T-helper 17 cell (primary cell): ENCODE results near the gene SLC12A9. TPM values are rescaled to one million over a fixed set of nuclear protein-coding genes. Genes with fewer than 3 reads are reported as not detected.

ENCODE experiments used
- ATAC-seq: fragments of 150-1000 bp; cut with Tn5 transposase; 2 replicates; pipeline ENCODE4 v1.10.0; 2021; ENCODE audit warnings: mild to moderate bottlenecking, moderate library complexity
- DNase-seq, 3 donors: peaks; one replicate each; pipeline versions ENCODE4 v3.0.0 to v3.0.0-alpha.2; 2020 to 2021
- H3K9me3 ChIP-seq: one replicate; pipeline ENCODE4 v1.7.0; 2013; ENCODE audit warnings: low read length, mild to moderate bottlenecking; ENCODE audit not compliant: control insufficient read depth, poor library complexity, severe bottlenecking
- H3K27ac Mint-ChIP-seq: one replicate; pipeline ENCODE4 v1.8.0; 2022; ENCODE audit warnings: mild to moderate bottlenecking, moderate library complexity, mixed read lengths
- H3K27me3 Mint-ChIP-seq: one replicate; pipeline ENCODE4 v1.8.0; 2022; ENCODE audit warnings: mixed read lengths
- H3K36me3 Mint-ChIP-seq: one replicate; pipeline ENCODE4 v1.8.0; 2022; ENCODE audit warnings: low read depth, mixed read lengths
- H3K4me1 Mint-ChIP-seq: one replicate; pipeline ENCODE4 v1.8.0; 2022; ENCODE audit warnings: mild to moderate bottlenecking, mixed read lengths
- H3K4me3 Mint-ChIP-seq: one replicate; pipeline ENCODE4 v1.8.0; 2022; ENCODE audit warnings: mild to moderate bottlenecking, moderate library complexity, mixed read lengths
- total RNA-seq, 4 donors: library from RNA in 2 of 4; stranded (reverse) in 2 of 4; gene quantifications; one replicate each; pipeline ENCODE4 v1.2.3 and lab custom pipeline; 2022 to 2026

The SLC12A9 gene
- total RNA-seq, 2 donors from 2014 or later, result 43.9 to 50.9 TPM

DNA sequence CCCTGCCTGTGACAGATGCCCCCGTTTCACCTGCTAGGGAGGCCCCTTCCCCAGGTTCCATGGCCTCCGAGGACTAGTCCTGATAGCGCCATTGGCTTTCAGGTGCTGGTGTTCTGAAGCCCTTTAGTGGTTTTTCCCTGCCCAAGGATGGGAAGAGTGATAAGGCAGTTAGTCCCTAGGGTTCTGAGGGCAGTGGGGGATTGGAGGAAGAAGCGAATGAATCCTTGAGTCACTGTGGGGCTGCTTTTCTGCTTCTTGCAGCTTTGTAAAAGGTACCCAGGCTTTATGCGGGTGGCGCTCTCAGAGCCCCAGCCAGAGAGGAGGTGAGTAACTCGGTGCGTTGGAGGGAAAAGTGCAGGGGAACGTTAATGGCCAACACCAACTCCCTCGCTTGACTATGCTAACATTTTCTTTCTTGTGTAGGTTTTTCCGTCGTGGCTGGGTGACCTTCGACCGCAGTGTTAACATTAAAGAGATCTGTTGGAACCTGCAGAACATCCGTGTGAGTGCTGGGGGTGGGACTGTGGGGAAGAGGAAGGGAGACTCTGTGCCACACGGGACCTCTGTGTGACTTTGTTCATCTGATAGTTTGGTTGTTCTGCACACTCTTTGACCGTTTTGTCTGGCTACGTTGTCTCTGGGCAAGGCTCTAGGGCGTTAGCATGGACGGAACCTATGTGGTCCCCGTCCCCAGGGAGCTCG is 33.1 kb downstream of the SLC12A9 start:
- peak overlapping the region; percentile 43 for H3K4me3 Mint-ChIP-seq
- ATAC-seq (no peak), DNase-seq (no peak)
- peaks cover 24% of the 10 kb centered on the region for H3K36me3 Mint-ChIP-seq
- no peaks in the 10 kb centered on the region for H3K27me3 Mint-ChIP-seq
- peaks cover 44% of the 10 kb centered on the region for H3K4me1 Mint-ChIP-seq
- no peak overlapping the region for H3K27ac Mint-ChIP-seq
- no peaks in the 10 kb centered on the region for H3K9me3 ChIP-seq

DNA sequence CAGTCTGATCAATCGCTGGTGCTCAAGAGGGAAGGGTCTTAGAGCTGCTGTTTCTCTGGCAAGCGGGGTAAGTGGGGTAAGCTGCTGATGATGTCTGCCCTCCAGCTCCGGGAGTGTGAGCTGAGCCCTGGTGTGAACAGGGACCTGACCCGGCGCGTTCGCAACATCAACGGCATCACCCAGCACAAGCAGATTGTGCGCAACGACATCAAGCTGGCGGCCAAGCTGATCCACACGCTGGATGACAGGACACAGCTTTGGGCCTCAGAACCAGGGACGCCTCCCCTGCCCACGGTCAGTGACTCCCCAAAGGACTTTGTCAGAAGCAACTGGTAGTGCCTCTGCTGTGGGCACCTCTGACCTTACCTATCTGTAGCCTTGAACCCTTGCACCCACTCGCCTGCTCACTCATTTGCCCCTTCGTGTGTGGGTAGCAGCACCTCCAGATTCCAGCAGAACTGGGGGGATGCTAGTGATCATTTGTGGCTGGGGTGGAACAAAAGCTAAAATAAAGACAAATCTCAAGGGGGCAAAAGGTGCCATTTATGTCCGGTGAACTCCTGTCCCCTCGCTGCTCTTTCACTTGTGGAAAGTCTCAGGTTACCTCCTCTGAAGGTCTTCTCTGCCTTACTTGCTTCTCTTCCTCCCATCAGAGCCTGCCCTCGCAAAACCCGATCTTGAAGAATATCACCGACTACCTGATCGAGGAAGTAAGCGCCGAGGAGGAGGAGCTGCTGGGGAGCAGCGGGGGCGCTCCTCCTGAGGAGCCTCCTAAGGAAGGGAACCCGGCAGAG is 33.8 kb downstream of the SLC12A9 start:
- peaks cover 4% of the 10 kb centered on the region for H3K27me3 Mint-ChIP-seq

DNA sequence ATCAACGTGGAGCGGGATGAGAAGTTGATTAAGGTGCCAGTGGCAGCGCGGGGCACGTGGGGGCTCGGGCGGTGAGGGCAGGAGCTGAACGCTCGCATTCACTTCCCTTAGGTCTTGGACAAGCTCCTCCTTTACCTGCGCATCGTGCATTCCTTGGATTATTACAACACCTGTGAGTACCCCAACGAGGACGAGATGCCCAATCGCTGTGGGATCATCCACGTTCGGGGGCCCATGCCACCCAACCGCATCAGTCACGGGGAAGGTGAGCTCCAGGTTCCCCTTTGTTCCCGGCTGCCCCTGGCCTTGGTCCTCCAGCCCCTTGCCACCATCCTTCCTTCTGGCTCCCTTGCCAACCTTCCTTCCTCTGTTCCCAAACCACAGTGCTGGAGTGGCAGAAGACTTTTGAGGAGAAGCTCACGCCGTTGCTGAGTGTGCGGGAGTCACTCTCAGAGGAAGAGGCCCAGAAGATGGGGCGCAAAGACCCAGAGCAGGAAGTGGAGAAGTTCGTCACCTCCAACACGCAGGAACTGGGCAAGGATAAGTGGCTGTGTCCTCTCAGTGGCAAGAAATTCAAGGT is 34.5 kb downstream of the SLC12A9 start:
- no peak for ATAC-seq
- no peak for DNase-seq
- Mint-ChIP-seq H3K27ac (peak overlapping the region; percentile 91), H3K36me3 (peaks cover 24% of the 10 kb centered on the region), H3K4me3 (peak overlapping the region; percentile 90), H3K27me3 (peaks cover 11% of the 10 kb centered on the region), H3K4me1 (peaks cover 48% of the 10 kb centered on the region)
- H3K9me3 ChIP-seq, result no peaks in the 10 kb centered on the region

More for the DNA sequence above, 33.8 kb downstream of the SLC12A9 start:
- no peaks in the 10 kb centered on the region for H3K9me3 ChIP-seq
- ATAC-seq (no peak), DNase-seq (no peak)
- Mint-ChIP-seq H3K4me1 (peaks cover 46% of the 10 kb centered on the region), H3K36me3 (peaks cover 24% of the 10 kb centered on the region), H3K27ac (peak overlapping the region; percentile 91), H3K4me3 (peak overlapping the region; percentile 43)

DNA sequence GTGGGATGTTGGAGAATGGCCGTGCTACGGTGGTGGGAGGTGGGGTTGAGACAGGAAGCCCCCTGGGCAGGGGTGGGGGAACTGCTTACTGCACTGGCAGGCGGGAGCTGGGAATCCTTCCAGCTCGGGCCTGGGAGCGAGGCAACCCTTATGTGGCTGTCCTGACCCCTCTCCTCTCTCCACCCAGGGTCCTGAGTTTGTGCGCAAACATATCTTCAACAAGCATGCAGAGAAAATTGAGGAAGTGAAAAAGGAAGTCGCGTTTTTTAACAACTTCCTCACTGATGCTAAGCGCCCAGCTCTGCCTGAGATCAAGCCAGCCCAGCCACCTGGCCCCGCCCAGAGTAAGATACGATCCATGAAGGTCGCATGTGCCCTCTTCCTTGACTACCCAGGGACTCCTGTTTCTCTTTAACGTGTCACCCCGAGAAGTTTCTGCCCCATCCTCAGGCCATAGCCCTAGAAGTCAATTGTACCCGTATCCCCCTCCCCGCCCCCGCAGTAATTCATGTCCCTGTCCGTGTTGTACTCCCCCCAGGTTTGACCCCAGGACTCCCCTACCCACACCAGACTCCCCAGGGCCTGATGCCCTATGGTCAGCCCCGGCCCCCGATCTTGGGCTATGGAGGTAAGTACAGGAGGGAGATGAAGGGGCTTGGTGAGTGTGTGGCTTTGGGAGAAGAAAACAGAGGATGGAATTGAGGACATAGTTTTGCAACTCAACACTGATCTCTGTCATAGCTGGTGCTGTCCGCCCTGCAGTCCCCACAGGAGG is 35.2 kb downstream of the SLC12A9 start:
- H3K9me3 ChIP-seq, result no peaks in the 10 kb centered on the region
- H3K4me3 Mint-ChIP-seq, result peak overlapping the region; percentile 90
- H3K36me3 Mint-ChIP-seq, result peaks cover 24% of the 10 kb centered on the region
- DNase-seq, result peak in 1 of 3 donors; percentile 46
- H3K27me3 Mint-ChIP-seq, result peaks cover 17% of the 10 kb centered on the region
- H3K4me1 Mint-ChIP-seq, result peaks cover 49% of the 10 kb centered on the region
- peak; percentile 50 for ATAC-seq
- peak overlapping the region; percentile 91 for H3K27ac Mint-ChIP-seq

DNA sequence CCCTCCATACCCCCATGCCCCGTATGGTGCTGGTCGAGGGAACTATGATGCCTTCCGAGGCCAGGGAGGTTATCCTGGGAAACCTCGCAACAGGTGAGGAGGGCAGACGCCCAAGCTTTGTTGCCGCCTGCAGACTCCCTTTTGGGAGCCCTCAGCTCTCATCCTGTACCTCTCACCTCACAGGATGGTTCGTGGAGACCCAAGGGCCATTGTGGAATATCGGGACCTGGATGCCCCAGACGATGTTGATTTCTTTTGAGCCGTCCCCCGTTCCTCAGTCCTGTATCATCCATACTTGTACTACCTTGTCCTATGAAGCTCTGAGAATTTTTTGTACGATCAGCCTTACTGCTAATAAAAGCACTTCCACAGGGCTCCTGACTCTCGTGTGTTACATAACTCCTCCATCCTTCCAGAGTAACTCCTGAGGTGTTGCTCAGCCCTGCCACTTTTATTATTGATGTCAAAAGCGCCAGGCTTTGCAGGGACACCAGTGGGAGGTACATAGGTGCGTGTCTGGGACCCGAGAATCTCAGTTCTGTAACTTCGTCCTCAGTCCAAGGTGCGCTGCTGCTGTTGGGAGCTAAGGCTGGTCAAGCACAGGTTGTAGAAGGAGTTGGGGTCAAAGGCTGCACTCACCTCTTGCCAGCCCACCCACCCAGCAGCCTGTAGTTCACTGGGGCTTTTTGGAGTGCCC is 35.9 kb downstream of the SLC12A9 start:
- DNase-seq (no peak), ATAC-seq (no peak)
- H3K4me3 Mint-ChIP-seq, result peak overlapping the region; percentile 90
- H3K36me3 Mint-ChIP-seq, result peaks cover 24% of the 10 kb centered on the region
- no peaks in the 10 kb centered on the region for H3K9me3 ChIP-seq
- peaks cover 45% of the 10 kb centered on the region for H3K4me1 Mint-ChIP-seq
- H3K27ac Mint-ChIP-seq, result peak overlapping the region; percentile 91
- peaks cover 21% of the 10 kb centered on the region for H3K27me3 Mint-ChIP-seq

DNA sequence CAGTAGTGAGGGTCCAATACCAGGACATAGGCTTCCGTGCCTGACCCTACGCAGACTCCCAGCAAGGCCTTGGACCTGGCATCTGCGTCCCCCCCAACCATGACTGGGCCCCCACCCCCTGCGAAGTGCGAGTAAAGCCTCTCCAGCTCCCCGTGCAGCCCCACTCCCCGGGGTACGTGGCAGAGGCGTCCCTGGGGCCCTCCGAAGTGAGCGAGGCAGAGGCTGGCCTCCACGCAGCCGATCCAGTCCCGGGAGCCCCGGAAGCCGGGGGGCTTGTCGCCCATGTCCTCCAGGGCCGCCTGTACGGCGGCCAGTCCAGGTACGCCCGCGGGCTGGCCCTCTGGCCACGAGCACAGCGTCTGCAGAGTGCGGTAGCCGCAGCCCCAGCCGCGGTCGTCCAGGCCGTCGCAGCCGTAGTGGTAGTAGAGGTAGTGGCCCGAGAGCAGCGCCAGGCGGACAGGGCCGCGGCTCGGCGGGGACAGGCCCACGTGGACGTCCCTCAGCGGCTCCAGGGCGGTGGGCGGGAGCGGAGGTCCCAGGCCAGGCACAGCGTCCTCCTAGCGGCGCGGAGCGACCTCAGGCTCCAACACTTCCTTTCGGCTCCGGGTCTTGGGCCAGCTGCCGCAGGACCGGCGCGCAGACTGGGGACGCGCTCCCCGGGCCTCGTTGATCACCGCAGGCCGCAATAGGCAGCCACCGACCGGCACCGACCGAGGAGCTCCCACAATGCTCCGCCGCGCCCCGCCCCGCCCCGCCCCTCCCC is 36.7 kb downstream of the SLC12A9 start, which contains the start of gene UFSP1:
UFSP1 (minus strand) TSS at position 728 of the 763 bp plus-strand sequence; CDS start at position 284, 444 bp downstream.
- DNase-seq (no peak), ATAC-seq (no peak)
- Mint-ChIP-seq H3K36me3 (peaks cover 23% of the 10 kb centered on the region), H3K4me1 (peaks cover 46% of the 10 kb centered on the region), H3K4me3 (peak within 1 kb of the TSS; percentile 90), H3K27ac (peak within 1 kb of the TSS; percentile 91), H3K27me3 (peaks cover 21% of the 10 kb centered on the region)
- no peaks in the 10 kb centered on the region for H3K9me3 ChIP-seq

DNA sequence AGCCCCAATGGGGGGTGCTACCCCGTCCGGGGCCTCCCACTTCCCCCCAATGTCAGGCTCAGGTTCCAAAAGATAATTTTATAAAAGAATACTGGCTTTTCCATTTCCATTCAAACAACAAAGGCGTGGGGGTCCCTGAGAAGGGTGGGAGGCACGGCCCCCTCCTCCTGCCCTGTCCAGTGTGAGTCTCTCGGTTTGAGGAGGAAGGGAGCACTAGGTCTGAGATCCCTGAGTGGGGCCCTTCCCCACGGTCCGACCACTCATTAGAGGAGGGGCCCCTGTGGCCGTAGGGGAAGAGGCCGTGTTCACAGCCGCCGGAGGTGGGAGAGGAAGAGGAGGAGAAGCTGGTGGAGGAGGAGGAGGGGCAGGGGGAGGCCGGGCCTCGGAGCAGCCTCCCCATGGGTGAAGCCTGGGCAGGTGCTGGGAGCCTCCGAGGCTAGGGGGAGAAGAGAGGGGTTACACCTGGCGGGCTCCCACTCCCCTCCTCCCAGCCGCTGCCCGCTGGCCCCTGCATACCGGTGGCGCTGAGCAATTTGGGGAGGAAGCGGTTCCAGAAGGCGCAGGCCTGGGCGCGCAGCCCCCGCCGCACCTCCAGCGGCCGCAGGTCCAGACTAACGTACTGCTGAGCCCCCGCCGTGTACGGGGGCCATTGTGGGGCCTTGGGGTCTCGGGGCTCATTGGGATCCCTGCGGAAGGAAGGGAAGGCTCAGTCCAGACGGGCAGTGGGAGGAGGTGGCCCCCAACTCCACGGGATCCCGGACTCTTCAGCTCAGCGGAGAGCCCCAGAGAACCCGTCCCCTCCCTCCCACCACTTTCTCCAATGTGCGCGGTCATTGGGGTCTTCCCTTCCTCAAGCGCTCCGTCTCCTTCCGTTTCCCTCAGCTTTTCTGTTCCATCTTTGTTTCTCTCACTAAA is 38.4 kb downstream of the SLC12A9 start:
- peak overlapping the region; percentile 90 for H3K4me3 Mint-ChIP-seq
- H3K36me3 Mint-ChIP-seq, result peaks cover 11% of the 10 kb centered on the region
- ATAC-seq, result no peak
- H3K27ac Mint-ChIP-seq, result peak overlapping the region; percentile 29
- DNase-seq, result no peak
- H3K9me3 ChIP-seq, result no peaks in the 10 kb centered on the region
- H3K4me1 Mint-ChIP-seq, result peaks cover 43% of the 10 kb centered on the region
- H3K27me3 Mint-ChIP-seq, result peaks cover 23% of the 10 kb centered on the region

DNA sequence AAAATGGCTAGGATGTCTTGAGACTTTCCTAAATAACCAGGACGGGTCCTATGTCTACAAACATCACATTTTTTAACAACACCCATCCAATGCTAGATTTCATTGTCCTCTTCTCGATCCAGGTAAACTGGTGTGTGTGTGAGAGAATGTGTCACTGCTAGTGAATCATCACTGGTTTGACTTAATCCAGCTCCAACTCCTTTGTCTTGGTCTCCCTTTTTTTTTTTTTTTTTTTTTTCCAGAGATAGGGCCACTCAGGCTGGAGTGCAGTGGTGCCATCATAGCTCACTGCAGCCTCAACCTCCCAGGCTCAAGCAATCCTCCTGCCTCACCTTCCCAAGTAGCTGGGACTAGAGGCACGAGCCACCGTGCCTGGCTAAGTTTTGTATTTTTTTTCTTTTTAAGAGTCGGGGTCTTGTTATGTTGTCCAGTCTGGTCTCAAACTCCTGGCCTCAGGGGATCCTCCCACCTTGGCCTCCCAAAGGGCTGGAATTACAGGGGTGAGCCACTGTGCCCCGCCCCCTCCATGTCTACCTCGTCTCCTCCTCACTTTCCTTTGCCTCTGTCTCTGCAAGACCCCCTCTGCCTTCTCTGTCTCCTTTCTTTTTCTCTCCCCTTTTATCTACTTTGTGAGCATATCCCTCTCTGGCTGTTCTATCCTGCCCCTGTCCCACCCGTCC is 39.2 kb downstream of the SLC12A9 start:
- no peaks in the 10 kb centered on the region for H3K9me3 ChIP-seq
- ATAC-seq, result no peak
- Mint-ChIP-seq H3K4me1 (peaks cover 44% of the 10 kb centered on the region), H3K36me3 (peaks cover 9% of the 10 kb centered on the region), H3K4me3 (peak overlapping the region; percentile 82), H3K27me3 (peaks cover 29% of the 10 kb centered on the region), H3K27ac (peak overlapping the region; percentile 29)
- no peak for DNase-seq

DNA sequence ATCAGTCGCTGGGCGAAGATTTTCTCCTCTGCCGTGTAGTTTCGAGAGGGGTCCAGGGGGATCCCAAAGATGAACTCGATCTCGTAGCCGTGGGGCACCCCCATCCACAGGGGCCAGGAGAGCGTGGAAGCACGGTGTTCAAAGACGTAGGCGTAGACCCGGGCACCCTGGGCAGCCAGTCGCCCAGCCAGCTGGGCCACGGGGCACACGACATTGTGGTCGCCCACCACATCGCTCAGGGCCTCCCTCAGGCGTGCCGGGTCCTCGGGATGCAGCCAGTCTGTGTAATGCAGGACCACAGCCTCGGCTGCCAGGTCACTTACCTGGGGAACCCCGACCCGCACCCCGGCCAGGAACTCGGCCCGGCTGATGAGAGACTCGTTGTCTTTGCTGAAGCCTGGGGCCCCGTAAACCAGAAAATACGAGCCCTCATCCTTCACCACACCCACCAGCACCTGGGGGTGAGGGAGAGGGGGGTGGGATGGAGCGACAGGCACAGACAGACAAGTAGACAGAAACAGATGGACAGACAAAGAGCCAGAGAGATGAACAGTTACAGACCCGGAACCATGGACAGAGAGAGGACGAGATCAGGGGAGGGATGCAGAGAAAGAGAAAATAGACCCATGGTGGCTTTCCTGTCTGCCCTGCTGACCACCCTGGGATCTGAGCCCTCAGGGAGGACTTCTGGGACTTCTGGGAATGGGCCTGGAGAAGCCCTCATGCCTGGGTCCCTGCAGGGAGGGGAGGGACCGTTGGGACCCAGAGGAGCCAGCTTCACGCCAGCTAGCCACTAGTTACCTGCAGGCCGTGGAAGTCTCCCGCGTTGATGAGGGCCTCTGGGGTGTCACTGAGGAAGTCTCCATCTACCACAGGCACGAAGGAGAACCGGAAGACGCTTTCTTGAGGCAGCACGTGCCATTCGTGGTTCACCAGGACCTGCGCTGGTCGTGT is 40.1 kb downstream of the SLC12A9 start:
- DNase-seq, result no peak

DNA sequence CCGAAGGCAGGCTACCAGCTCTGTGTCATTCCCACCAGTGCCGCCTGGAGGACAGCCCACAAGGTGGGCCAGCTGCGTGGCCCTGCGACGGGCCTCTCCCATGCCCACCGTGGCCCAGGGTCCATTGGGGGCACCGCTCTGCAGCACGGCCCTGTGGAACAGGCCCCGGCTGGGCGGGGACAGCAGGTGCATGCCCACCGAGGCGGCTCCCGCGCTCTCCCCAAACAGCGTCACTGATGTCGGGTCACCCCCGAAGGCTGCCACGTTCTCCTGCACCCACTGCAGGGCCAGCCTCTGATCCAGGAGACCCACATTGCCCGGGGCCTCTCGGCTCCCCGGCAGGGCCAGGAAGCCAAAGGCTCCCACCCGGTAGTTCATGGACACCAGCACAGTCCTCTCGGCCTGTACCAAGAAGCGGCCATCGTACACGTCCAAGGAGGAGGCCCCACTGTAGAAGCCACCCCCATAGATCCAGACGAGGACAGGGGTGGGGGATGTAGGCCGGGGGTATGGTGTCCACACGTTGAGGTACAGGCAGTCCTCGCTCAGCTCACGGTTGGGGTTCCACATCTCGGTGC is 40.9 kb downstream of the SLC12A9 start:
- DNase-seq (no peak), ATAC-seq (no peak)
- H3K4me1 Mint-ChIP-seq, result peaks cover 30% of the 10 kb centered on the region
- no peaks in the 10 kb centered on the region for H3K9me3 ChIP-seq
- no peak overlapping the region for H3K4me3 Mint-ChIP-seq
- no peak overlapping the region for H3K27ac Mint-ChIP-seq
- peaks cover 38% of the 10 kb centered on the region for H3K27me3 Mint-ChIP-seq
- peaks cover 7% of the 10 kb centered on the region for H3K36me3 Mint-ChIP-seq

More for the DNA sequence above, 40.1 kb downstream of the SLC12A9 start:
- no peaks in the 10 kb centered on the region for H3K9me3 ChIP-seq
- peaks cover 31% of the 10 kb centered on the region for H3K27me3 Mint-ChIP-seq
- ATAC-seq, result no peak
- no peak overlapping the region for H3K27ac Mint-ChIP-seq
- H3K4me3 Mint-ChIP-seq, result peak overlapping the region; percentile 28
- peaks cover 7% of the 10 kb centered on the region for H3K36me3 Mint-ChIP-seq
- peaks cover 38% of the 10 kb centered on the region for H3K4me1 Mint-ChIP-seq
